GM23338 (cell line): Measurements from ENCODE around the gene BPIFB1. TPM values are rescaled to one million over a fixed set of nuclear protein-coding genes. Genes with fewer than 3 reads are reported as not detected.

Source experiments
- ATAC-seq: fragments of 200-7000 bp; cut with Tn5 transposase; 3 replicates; pipeline ENCODE4 v1.9.1; 2020
- DNase-seq: peaks from one replicate; pipeline ENCODE4 v3.0.0-alpha.2; 2015; ENCODE audit warnings: low spot score
- H2AFZ ChIP-seq: fragments of 200-600 bp; sonication (generic); 2 replicates; pipeline ENCODE4 v1.8.0; 2016; ENCODE audit warnings: antibody characterized with exemption, mild to moderate bottlenecking, moderate library complexity
- H3F3A ChIP-seq: fragments of 200-600 bp; sonication (generic); replicated peaks from 2 replicates; pipeline ENCODE4 v1.8.0; 2017; ENCODE audit warnings: antibody characterized with exemption, mixed run types, low read depth
- H3K27ac ChIP-seq: fragments of 200-600 bp; sonication (generic); 2 replicates; pipeline ENCODE4 v1.6.1; 2016; ENCODE audit warnings: low read depth
- H3K27me3 ChIP-seq: fragments of 200-600 bp; sonication (generic); 2 replicates; pipeline ENCODE4 v1.8.0; 2016; ENCODE audit warnings: mild to moderate bottlenecking, mixed run types, moderate library complexity; ENCODE audit not compliant: insufficient read depth
- H3K36me3 ChIP-seq: fragments of 200-600 bp; sonication (generic); 2 replicates; pipeline ENCODE4 v1.8.0; 2016; ENCODE audit warnings: mild to moderate bottlenecking; ENCODE audit not compliant: insufficient read depth
- H3K4me1 ChIP-seq: fragments of 200-600 bp; sonication (generic); 2 replicates; pipeline ENCODE4 v1.8.0; 2016; ENCODE audit warnings: mild to moderate bottlenecking, moderate library complexity; ENCODE audit not compliant: insufficient read depth
- H3K4me2 ChIP-seq: fragments of 200-600 bp; sonication (generic); 2 replicates; pipeline ENCODE4 v1.7.1; 2017; ENCODE audit warnings: mixed run types
- H3K4me3 ChIP-seq: fragments of 200-600 bp; sonication (generic); 2 replicates; pipeline ENCODE4 v1.6.1; 2016; ENCODE audit warnings: mixed run types
- H3K79me2 ChIP-seq: fragments of 200-600 bp; sonication (generic); replicated peaks from 2 replicates; pipeline ENCODE4 v1.8.0; 2017; ENCODE audit warnings: mild to moderate bottlenecking; ENCODE audit not compliant: insufficient read depth
- H3K9me2 ChIP-seq: fragments of 200-600 bp; sonication (generic); 2 replicates; pipeline ENCODE4 v1.8.0; 2017; ENCODE audit not compliant: insufficient read depth
- H4K20me1 ChIP-seq: fragments of 200-600 bp; sonication (generic); replicated peaks from 2 replicates; pipeline ENCODE4 v1.8.0; 2017; ENCODE audit warnings: mild to moderate bottlenecking; ENCODE audit not compliant: insufficient read depth
- H3K27ac Mint-ChIP-seq: 2 replicates; pipeline ENCODE4 v1.8.0; 2020; ENCODE audit warnings: inconsistent platforms, mild to moderate bottlenecking, moderate library complexity, mixed read lengths
- H3K27me3 Mint-ChIP-seq: 3 replicates; pipeline ENCODE4 v1.8.0; 2022; ENCODE audit warnings: low read depth, mild to moderate bottlenecking, moderate library complexity, mixed read lengths, inconsistent platforms; ENCODE audit not compliant: insufficient read depth, poor library complexity
- H3K36me3 Mint-ChIP-seq: 3 replicates; pipeline ENCODE4 v1.8.0; 2021; ENCODE audit warnings: low read depth, mild to moderate bottlenecking, inconsistent platforms, moderate library complexity, mixed read lengths
- H3K4me1 Mint-ChIP-seq: 3 replicates; pipeline ENCODE4 v1.8.0; 2020; ENCODE audit warnings: mild to moderate bottlenecking, inconsistent platforms, mixed read lengths
- H3K4me3 Mint-ChIP-seq: 3 replicates; pipeline ENCODE4 v1.8.0; 2021; ENCODE audit warnings: moderate library complexity, mild to moderate bottlenecking, inconsistent platforms, mixed read lengths
- H3K9me3 Mint-ChIP-seq: 3 replicates; pipeline ENCODE4 v1.8.0; 2020; ENCODE audit warnings: moderate library complexity, mild to moderate bottlenecking, inconsistent platforms, mixed read lengths
- CREB1 ChIP-seq: fragments of 250-450 bp; sonication (Bioruptor Pico); IDR thresholded peaks from 2 replicates; pipeline ENCODE4 v1.5.0; 2020; ENCODE audit warnings: low read depth, mild to moderate bottlenecking, moderate library complexity
- EZH2 ChIP-seq: fragments of 200-600 bp; sonication (generic); IDR thresholded peaks from one replicate; pipeline ENCODE4 v1.8.0; 2017; ENCODE audit warnings: antibody characterized with exemption, mild to moderate bottlenecking, low read depth; ENCODE audit not compliant: unreplicated experiment
- EZH2phosphoT487 ChIP-seq: fragments of 200-600 bp; sonication (generic); IDR thresholded peaks from one replicate; pipeline ENCODE4 v1.8.1; 2018; ENCODE audit warnings: antibody characterized with exemption; ENCODE audit not compliant: unreplicated experiment
- JUNB ChIP-seq: IDR thresholded peaks from one replicate; pipeline ENCODE4 v1.6.1; 2016; ENCODE audit warnings: antibody characterized with exemption; ENCODE audit not compliant: unreplicated experiment
- NANOG ChIP-seq: IDR thresholded peaks from 2 replicates; pipeline ENCODE4 v1.6.1; 2016; ENCODE audit warnings: antibody characterized with exemption, borderline replicate concordance
- POLR2AphosphoS5 ChIP-seq: IDR thresholded peaks from 2 replicates; pipeline ENCODE4 v1.6.1; 2016; ENCODE audit warnings: antibody characterized with exemption, low read depth
- STAT1 ChIP-seq: IDR thresholded peaks from one replicate; pipeline ENCODE4 v1.6.1; 2016; ENCODE audit warnings: antibody characterized with exemption; ENCODE audit not compliant: unreplicated experiment
- ZNF114 ChIP-seq: fragments of 250-450 bp; sonication (Bioruptor Pico); IDR thresholded peaks from 2 replicates; pipeline ENCODE4 v1.5.0; 2020; ENCODE audit warnings: mild to moderate bottlenecking, moderate library complexity
- ZNF331 ChIP-seq: fragments of 250-450 bp; sonication (Bioruptor Pico); IDR thresholded peaks from 2 replicates; pipeline ENCODE4 v1.5.0; 2020; ENCODE audit warnings: low read depth, mild to moderate bottlenecking, moderate library complexity
- polyA plus RNA-seq: library from polyadenylated mRNA; unstranded; fragments of >200 nt; fragmentation: Nextera tagmentation; extraction: Ambion mirVana; gene quantifications from 2 replicates; pipeline ENCODE4 v1.2.1, GENCODE V29; 2016
- total RNA-seq: library from RNA; depleted of rRNA; stranded (reverse); fragments of >200 nt; shearing (Covaris generic); gene quantifications from 2 replicates; pipeline ENCODE4 v1.2.3, GENCODE V29; 2014
- TF ChIP-seq, protein P1 (sequence below): IDR thresholded peaks from one replicate; pipeline ENCODE4 v1.6.1; 2018; ENCODE audit warnings: antibody characterized with exemption; ENCODE audit not compliant: unreplicated experiment
- TF ChIP-seq, protein P2 (sequence below), 2 experiments: fragments of 200-600 bp in 1 of 2; sonication (generic) in 1 of 2; conservative IDR thresholded peaks; 2 replicates each; pipeline versions ENCODE4 v1.5.1 to v1.6.1; 2016 to 2017; ENCODE audit warnings: antibody characterized with exemption in 2 of 2, low read depth in 2 of 2, mild to moderate bottlenecking in 2 of 2, moderate library complexity in 1 of 2
- TF ChIP-seq, protein P3 (sequence below): IDR thresholded peaks from 2 replicates; pipeline ENCODE4 v1.6.1; 2016; ENCODE audit warnings: antibody characterized with exemption
- TF ChIP-seq, protein P4 (sequence below): fragments of 250-450 bp; sonication (Bioruptor Pico); IDR thresholded peaks from 2 replicates; pipeline ENCODE4 v1.5.0; 2020; ENCODE audit warnings: mild to moderate bottlenecking, moderate library complexity

BPIFB1 gene
- total and polyA plus RNA-seq, 2 experiments from 2014 or later = not detected

DNA sequence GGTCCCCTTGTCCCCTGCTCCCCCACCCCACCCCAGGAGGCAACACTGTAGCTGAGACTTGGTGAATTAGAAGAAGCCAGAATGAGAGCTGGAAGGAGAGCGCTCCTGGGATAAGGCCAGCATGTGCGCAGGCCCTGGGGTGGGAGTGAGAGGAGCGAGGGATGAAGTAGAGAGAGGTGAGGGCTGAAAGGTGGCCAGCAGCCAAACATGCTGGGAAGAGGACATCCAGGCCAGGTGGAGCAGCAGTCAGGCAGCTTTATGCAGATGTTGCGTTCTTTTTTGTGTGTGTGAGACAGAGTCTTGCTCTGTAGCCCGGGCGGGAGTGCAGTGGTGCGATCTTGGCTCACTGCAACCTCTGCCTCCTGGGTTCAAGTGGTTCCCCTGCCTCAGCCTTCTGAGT, 2.2 kb upstream of the BPIFB1 start:
- Histone ChIP-seq H3K4me3 (no peak overlapping the region), H4K20me1 (no peaks in the 10 kb centered on the region), H2AFZ (no peak overlapping the region), H3K27ac (no peak overlapping the region), H3K36me3 (no peaks in the 10 kb centered on the region), H3K4me1 (0 out of 2 replicates have a peak, but pooled peaks cover 8% of the 10 kb centered on the region), H3K27me3 (no peaks in the 10 kb centered on the region), H3K9me2 (no peaks in the 10 kb centered on the region), H3K79me2 (no peaks in the 10 kb centered on the region), H3F3A (no peaks in the 10 kb centered on the region), H3K4me2 (no peak overlapping the region)
- no peaks in the 10 kb centered on the region for H3K36me3 Mint-ChIP-seq
- H3K27me3 Mint-ChIP-seq = peaks cover 19% of the 10 kb centered on the region
- no peak for TF ChIP-seq EZH2phosphoT487
- no peak for TF ChIP-seq ZNF331 (CRISPR knock-in tag)
- TF ChIP-seq JUNB = no peak
- no peak for TF ChIP-seq STAT1
- TF ChIP-seq NANOG = no peak
- TF ChIP-seq, protein P1, sequence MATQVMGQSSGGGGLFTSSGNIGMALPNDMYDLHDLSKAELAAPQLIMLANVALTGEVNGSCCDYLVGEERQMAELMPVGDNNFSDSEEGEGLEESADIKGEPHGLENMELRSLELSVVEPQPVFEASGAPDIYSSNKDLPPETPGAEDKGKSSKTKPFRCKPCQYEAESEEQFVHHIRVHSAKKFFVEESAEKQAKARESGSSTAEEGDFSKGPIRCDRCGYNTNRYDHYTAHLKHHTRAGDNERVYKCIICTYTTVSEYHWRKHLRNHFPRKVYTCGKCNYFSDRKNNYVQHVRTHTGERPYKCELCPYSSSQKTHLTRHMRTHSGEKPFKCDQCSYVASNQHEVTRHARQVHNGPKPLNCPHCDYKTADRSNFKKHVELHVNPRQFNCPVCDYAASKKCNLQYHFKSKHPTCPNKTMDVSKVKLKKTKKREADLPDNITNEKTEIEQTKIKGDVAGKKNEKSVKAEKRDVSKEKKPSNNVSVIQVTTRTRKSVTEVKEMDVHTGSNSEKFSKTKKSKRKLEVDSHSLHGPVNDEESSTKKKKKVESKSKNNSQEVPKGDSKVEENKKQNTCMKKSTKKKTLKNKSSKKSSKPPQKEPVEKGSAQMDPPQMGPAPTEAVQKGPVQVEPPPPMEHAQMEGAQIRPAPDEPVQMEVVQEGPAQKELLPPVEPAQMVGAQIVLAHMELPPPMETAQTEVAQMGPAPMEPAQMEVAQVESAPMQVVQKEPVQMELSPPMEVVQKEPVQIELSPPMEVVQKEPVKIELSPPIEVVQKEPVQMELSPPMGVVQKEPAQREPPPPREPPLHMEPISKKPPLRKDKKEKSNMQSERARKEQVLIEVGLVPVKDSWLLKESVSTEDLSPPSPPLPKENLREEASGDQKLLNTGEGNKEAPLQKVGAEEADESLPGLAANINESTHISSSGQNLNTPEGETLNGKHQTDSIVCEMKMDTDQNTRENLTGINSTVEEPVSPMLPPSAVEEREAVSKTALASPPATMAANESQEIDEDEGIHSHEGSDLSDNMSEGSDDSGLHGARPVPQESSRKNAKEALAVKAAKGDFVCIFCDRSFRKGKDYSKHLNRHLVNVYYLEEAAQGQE = no peak
- TF ChIP-seq, protein P2, sequence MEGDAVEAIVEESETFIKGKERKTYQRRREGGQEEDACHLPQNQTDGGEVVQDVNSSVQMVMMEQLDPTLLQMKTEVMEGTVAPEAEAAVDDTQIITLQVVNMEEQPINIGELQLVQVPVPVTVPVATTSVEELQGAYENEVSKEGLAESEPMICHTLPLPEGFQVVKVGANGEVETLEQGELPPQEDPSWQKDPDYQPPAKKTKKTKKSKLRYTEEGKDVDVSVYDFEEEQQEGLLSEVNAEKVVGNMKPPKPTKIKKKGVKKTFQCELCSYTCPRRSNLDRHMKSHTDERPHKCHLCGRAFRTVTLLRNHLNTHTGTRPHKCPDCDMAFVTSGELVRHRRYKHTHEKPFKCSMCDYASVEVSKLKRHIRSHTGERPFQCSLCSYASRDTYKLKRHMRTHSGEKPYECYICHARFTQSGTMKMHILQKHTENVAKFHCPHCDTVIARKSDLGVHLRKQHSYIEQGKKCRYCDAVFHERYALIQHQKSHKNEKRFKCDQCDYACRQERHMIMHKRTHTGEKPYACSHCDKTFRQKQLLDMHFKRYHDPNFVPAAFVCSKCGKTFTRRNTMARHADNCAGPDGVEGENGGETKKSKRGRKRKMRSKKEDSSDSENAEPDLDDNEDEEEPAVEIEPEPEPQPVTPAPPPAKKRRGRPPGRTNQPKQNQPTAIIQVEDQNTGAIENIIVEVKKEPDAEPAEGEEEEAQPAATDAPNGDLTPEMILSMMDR (conservative IDR thresholded peaks at IDR 0.05; ENCODE audit: low read depth in 2 of 2) = no peak
- no peak for TF ChIP-seq ZNF114 (CRISPR knock-in tag)
- TF ChIP-seq CREB1 (CRISPR knock-in tag) = no peak
- TF ChIP-seq, protein P3, sequence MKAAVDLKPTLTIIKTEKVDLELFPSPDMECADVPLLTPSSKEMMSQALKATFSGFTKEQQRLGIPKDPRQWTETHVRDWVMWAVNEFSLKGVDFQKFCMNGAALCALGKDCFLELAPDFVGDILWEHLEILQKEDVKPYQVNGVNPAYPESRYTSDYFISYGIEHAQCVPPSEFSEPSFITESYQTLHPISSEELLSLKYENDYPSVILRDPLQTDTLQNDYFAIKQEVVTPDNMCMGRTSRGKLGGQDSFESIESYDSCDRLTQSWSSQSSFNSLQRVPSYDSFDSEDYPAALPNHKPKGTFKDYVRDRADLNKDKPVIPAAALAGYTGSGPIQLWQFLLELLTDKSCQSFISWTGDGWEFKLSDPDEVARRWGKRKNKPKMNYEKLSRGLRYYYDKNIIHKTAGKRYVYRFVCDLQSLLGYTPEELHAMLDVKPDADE = no peak
- TF ChIP-seq EZH2 = no peak
- TF ChIP-seq, protein P4, sequence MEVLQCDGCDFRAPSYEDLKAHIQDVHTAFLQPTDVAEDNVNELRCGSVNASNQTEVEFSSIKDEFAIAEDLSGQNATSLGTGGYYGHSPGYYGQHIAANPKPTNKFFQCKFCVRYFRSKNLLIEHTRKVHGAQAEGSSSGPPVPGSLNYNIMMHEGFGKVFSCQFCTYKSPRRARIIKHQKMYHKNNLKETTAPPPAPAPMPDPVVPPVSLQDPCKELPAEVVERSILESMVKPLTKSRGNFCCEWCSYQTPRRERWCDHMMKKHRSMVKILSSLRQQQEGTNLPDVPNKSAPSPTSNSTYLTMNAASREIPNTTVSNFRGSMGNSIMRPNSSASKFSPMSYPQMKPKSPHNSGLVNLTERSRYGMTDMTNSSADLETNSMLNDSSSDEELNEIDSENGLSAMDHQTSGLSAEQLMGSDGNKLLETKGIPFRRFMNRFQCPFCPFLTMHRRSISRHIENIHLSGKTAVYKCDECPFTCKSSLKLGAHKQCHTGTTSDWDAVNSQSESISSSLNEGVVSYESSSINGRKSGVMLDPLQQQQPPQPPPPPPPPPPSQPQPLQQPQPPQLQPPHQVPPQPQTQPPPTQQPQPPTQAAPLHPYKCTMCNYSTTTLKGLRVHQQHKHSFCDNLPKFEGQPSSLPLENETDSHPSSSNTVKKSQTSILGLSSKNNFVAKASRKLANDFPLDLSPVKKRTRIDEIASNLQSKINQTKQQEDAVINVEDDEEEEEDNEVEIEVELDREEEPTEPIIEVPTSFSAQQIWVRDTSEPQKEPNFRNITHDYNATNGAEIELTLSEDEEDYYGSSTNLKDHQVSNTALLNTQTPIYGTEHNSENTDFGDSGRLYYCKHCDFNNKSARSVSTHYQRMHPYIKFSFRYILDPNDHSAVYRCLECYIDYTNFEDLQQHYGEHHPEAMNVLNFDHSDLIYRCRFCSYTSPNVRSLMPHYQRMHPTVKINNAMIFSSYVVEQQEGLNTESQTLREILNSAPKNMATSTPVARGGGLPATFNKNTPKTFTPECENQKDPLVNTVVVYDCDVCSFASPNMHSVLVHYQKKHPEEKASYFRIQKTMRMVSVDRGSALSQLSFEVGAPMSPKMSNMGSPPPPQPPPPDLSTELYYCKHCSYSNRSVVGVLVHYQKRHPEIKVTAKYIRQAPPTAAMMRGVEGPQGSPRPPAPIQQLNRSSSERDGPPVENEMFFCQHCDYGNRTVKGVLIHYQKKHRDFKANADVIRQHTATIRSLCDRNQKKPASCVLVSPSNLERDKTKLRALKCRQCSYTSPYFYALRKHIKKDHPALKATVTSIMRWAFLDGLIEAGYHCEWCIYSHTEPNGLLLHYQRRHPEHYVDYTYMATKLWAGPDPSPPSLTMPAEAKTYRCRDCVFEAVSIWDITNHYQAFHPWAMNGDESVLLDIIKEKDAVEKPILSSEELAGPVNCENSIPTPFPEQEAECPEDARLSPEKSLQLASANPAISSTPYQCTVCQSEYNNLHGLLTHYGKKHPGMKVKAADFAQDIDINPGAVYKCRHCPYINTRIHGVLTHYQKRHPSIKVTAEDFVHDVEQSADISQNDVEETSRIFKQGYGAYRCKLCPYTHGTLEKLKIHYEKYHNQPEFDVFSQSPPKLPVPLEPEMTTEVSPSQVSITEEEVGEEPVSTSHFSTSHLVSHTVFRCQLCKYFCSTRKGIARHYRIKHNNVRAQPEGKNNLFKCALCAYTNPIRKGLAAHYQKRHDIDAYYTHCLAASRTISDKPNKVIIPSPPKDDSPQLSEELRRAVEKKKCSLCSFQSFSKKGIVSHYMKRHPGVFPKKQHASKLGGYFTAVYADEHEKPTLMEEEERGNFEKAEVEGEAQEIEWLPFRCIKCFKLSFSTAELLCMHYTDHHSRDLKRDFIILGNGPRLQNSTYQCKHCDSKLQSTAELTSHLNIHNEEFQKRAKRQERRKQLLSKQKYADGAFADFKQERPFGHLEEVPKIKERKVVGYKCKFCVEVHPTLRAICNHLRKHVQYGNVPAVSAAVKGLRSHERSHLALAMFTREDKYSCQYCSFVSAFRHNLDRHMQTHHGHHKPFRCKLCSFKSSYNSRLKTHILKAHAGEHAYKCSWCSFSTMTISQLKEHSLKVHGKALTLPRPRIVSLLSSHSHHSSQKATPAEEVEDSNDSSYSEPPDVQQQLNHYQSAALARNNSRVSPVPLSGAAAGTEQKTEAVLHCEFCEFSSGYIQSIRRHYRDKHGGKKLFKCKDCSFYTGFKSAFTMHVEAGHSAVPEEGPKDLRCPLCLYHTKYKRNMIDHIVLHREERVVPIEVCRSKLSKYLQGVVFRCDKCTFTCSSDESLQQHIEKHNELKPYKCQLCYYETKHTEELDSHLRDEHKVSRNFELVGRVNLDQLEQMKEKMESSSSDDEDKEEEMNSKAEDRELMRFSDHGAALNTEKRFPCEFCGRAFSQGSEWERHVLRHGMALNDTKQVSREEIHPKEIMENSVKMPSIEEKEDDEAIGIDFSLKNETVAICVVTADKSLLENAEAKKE = no peak
- TF ChIP-seq POLR2AphosphoS5 = no peak
- H3K27ac Mint-ChIP-seq = no peak overlapping the region
- DNase-seq = no peak
- no peak overlapping the region for H3K4me3 Mint-ChIP-seq
- peaks cover 28% of the 10 kb centered on the region for H3K4me1 Mint-ChIP-seq
- H3K9me3 Mint-ChIP-seq = no peaks in the 10 kb centered on the region
- no peak for ATAC-seq
